ENCODE data around the gene KCNT2.

- TF ChIP-seq SPI1 (IDR thresholded peaks at IDR 0.05; ENCODE audit: low read depth, low read length) (no peak), POLR2AphosphoS5 (IDR thresholded peaks at IDR 0.05; ENCODE audit: low read depth, low read length) (no peak)
Measured at GRCh38 chr1:196607981-196608380, 259 bp downstream of the KCNT2 start.
